GM19193 (cell line): ENCODE results near the gene HIC1.

Source experiments
- POLR2A ChIP-seq: IDR thresholded peaks from 4 replicates; pipeline ENCODE4 v1.6.1; 2011; ENCODE audit not compliant: insufficient read depth, insufficient read length; ENCODE audit errors: extremely low read depth

The HIC1 gene

GRCh38 chr17:2058586-2059546, 4.0 kb downstream of the HIC1 start:
- peak; percentile 18 for TF ChIP-seq POLR2A

- TF ChIP-seq POLR2A, result no peak
Measured at GRCh38 chr17:2059547-2060384, 4.9 kb downstream of the HIC1 start.

- TF ChIP-seq POLR2A, result peak; percentile 23
Measured at GRCh38 chr17:2060385-2060658, 5.4 kb downstream of the HIC1 start.

GRCh38 chr17:2060681-2061440, 6.0 kb downstream of the HIC1 start:
- no peak for TF ChIP-seq POLR2A

GRCh38 chr17:2061441-2061958, 6.6 kb downstream of the HIC1 start:
- TF ChIP-seq POLR2A, result no peak

- no peak for TF ChIP-seq POLR2A
Measured at GRCh38 chr17:2062571-2063183, 7.8 kb downstream of the HIC1 start.

- peak; percentile 3 for TF ChIP-seq POLR2A
Measured at GRCh38 chr17:2063261-2064146, 8.6 kb downstream of the HIC1 start.

GRCh38 chr17:2064147-2064489, 9.2 kb downstream of the HIC1 start:
- TF ChIP-seq POLR2A, result no peak

- peak; percentile 41 for TF ChIP-seq POLR2A
Measured at GRCh38 chr17:2064520-2064971, 9.6 kb downstream of the HIC1 start.

- no peak for TF ChIP-seq POLR2A
Measured at GRCh38 chr17:2064980-2065785, 10.3 kb downstream of the HIC1 start.

GRCh38 chr17:2065949-2066400, 11.1 kb downstream of the HIC1 start:
- TF ChIP-seq POLR2A, result no peak

GRCh38 chr17:2067048-2067561, 12.2 kb downstream of the HIC1 start:
- no peak for TF ChIP-seq POLR2A

- no peak for TF ChIP-seq POLR2A
Measured at GRCh38 chr17:2067608-2068024, 12.7 kb downstream of the HIC1 start.

- TF ChIP-seq POLR2A, result no peak
Measured at GRCh38 chr17:2068031-2068518, 13.2 kb downstream of the HIC1 start.
